T-helper 2 cell treated with Interferon-gamma antibody and Interleukin-4, amounts not matched to agents 5 μg/mL and 100 μg/mL, for 36 hours (primary cell): Measurements from ENCODE around the gene IFT80.

Experiments used
- DNase-seq: peaks from one replicate; pipeline ENCODE4 v3.0.0; 2021; ENCODE audit warnings: low spot score
- H3K27ac Mint-ChIP-seq: one replicate; pipeline ENCODE4 v1.8.0; 2021; ENCODE audit warnings: mild to moderate bottlenecking, mixed read lengths
- H3K27me3 Mint-ChIP-seq: one replicate; pipeline ENCODE4 v1.8.0; 2021; ENCODE audit warnings: low read depth, mixed read lengths
- H3K36me3 Mint-ChIP-seq: one replicate; pipeline ENCODE4 v1.8.0; 2021; ENCODE audit warnings: low read depth, mixed read lengths
- H3K4me1 Mint-ChIP-seq: one replicate; pipeline ENCODE4 v1.8.0; 2021; ENCODE audit warnings: low read depth, mixed read lengths
- H3K4me3 Mint-ChIP-seq: one replicate; pipeline ENCODE4 v1.8.0; 2022; ENCODE audit warnings: mild to moderate bottlenecking, moderate library complexity, mixed read lengths
- H3K9me3 Mint-ChIP-seq: one replicate; pipeline ENCODE4 v1.8.0; 2021; ENCODE audit warnings: mixed read lengths

Gene IFT80

DNA sequence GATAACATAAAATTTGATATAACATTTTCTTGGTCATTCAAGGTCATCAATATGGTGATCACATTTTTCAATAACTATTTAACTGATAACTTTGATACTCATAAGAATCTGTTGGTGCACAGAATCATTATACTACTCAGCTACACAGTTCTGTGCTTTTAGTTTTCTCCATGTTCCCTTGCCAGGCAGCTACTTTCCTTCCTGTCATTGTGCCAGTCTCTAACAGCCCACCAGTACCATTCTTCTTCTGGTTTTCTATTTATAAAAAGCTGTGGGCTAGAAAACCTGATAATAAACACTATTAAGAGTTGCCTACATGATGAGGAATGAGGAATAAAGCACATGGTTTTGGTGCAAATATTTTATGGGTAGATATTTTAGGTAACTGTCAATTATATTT, 96.2 kb downstream of the IFT80 start:
- Mint-ChIP-seq H3K27ac (no peak overlapping the region), H3K36me3 (peaks cover 2% of the 10 kb centered on the region), H3K4me3 (no peak overlapping the region), H3K27me3 (no peaks in the 10 kb centered on the region), H3K4me1 (no peaks in the 10 kb centered on the region), H3K9me3 (no peaks in the 10 kb centered on the region)
- no peak for DNase-seq

DNA sequence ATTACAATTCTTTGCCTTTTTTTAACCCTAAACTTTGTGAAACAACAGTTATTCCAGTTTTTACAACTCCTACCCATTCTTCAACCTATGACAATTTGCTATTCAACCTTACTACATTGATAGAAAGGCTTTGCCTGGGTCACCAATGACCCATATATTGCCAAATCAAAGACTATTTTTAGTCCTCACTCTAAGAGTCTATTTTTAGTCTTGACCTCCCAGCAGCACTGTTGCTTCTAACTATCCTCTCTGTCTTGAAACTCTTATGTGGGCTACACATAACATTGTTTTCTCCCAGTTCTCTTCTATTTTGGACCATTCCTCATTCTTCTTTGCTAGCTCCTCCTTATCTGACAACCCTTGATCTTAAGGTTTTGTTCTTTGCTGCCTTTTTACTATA, 102.4 kb downstream of the IFT80 start:
- no peaks in the 10 kb centered on the region for H3K9me3 Mint-ChIP-seq
- no peaks in the 10 kb centered on the region for H3K4me1 Mint-ChIP-seq
- no peaks in the 10 kb centered on the region for H3K27me3 Mint-ChIP-seq
- H3K4me3 Mint-ChIP-seq = no peak overlapping the region
- DNase-seq = no peak
- H3K27ac Mint-ChIP-seq = no peak overlapping the region
- H3K36me3 Mint-ChIP-seq = no peaks in the 10 kb centered on the region

DNA sequence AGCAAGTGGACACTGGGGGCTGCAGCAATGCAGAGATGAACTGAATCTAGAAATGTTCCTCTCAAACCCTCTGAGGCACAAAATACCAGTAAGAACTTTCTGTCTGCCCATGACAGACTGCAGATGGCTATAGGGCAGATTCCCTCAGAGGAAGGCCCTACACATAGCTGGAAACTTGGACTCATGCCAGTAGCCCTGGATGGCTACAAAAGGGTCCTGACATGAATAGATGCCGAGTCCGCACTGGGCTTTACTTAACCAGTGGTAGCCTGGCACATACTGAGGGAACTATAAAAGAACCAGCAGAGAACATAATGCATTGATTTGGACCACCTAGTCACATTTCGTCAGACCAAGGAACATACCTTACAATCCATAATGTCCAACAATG, 107.1 kb downstream of the IFT80 start:
- H3K36me3 Mint-ChIP-seq = no peaks in the 10 kb centered on the region
- no peak overlapping the region for H3K4me3 Mint-ChIP-seq
- DNase-seq = no peak
- no peaks in the 10 kb centered on the region for H3K27me3 Mint-ChIP-seq
- no peaks in the 10 kb centered on the region for H3K9me3 Mint-ChIP-seq
- H3K27ac Mint-ChIP-seq = no peak overlapping the region
- H3K4me1 Mint-ChIP-seq = no peaks in the 10 kb centered on the region

DNA sequence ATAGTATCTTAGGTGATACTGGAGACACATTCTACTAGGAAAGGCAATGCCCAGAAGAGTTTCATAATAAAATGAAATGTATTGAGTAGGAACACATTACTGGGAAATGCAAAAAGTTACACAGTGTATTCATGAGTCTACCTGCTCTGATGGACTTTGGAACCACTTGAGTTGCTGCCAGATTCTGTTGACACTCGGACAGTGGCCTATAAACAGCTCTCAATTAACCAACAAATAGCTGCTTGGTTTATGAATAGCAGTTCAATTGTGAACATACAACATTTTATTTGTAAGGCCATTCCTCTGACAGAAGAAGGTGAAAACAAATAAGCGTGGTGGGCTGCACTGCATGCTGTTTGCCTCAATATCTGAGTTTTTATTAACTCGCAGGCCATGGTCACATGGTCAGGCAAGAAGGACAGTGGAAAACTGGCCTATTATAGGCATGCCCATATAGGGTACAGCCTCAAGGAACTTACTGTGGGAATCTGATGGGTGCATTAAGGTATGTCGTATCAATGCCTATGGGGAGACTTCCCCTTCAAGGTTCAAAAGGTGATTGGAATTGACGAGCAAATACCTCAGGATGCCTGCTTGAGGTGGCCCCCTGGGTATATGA, 107.6 kb downstream of the IFT80 start:
- Mint-ChIP-seq H3K9me3 (no peaks in the 10 kb centered on the region), H3K36me3 (no peaks in the 10 kb centered on the region), H3K4me3 (no peak overlapping the region), H3K27ac (no peak overlapping the region), H3K4me1 (no peaks in the 10 kb centered on the region), H3K27me3 (no peaks in the 10 kb centered on the region)
- DNase-seq = no peak

DNA sequence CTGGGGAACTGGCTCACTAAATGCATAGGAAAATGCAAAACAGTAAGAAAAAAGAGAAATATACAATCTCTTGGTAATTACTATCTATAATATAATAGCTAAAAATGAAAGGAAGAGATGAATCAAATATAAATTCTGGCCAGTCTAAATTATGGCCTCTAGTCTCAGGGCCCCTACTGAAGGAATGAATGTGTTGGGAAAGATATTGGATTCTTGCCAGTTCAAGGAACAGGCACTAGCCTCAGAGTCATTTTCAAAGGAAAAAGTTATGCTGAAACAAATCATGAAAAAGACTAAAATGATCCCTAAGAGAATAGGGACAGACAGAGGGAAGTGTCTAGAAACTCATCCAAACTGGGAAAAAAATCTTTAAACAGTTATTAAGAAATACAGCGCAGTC, 111.4 kb downstream of the IFT80 start:
- no peak overlapping the region for H3K4me3 Mint-ChIP-seq
- no peaks in the 10 kb centered on the region for H3K27me3 Mint-ChIP-seq
- H3K27ac Mint-ChIP-seq = no peak overlapping the region
- DNase-seq = no peak
- no peaks in the 10 kb centered on the region for H3K9me3 Mint-ChIP-seq
- H3K4me1 Mint-ChIP-seq = no peaks in the 10 kb centered on the region
- no peaks in the 10 kb centered on the region for H3K36me3 Mint-ChIP-seq

DNA sequence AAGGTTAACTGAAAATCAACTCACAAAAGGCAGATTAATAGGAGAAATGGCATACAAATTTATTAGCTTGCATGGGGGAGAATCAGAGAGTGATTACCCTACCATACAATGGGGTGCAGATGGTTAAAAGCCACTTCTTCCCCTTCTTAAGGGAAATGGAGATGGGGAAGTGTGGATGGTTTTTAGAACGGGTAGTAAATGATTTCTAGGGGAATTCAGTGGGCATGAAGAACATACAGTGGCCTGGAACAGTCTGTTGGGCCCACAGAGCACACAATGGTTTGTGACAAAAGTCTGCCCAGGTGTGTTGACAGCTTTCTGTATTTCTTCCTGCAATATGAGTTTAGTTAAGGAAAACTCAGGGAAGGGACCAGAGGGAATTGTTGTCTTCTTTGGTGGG, 112.8 kb downstream of the IFT80 start:
- Mint-ChIP-seq H3K4me3 (no peak overlapping the region), H3K4me1 (no peaks in the 10 kb centered on the region), H3K9me3 (no peaks in the 10 kb centered on the region), H3K36me3 (no peaks in the 10 kb centered on the region), H3K27ac (no peak overlapping the region), H3K27me3 (no peaks in the 10 kb centered on the region)
- DNase-seq = no peak

DNA sequence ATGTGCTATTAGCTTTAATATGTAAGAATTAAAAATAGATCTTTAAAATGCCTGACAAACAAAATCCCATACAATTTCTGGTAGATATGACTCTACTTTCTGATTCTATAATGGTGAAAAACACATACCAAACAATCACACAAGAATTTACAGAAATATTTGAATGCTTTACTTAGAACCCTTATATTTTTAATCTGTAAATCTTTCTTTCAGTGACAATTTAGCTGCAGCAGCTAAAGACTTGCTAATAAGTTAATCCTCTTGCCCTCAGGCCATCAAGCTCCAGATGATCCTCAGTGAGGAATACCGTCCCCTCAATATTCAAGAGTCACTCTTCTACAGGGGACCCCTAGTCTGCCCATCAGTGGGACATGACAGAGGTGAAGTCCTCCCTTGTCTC, 118.2 kb downstream of the IFT80 start:
- Mint-ChIP-seq H3K9me3 (no peaks in the 10 kb centered on the region), H3K36me3 (peaks cover 5% of the 10 kb centered on the region), H3K27me3 (no peaks in the 10 kb centered on the region), H3K27ac (no peak overlapping the region), H3K4me3 (no peak overlapping the region), H3K4me1 (no peaks in the 10 kb centered on the region)
- no peak for DNase-seq

DNA sequence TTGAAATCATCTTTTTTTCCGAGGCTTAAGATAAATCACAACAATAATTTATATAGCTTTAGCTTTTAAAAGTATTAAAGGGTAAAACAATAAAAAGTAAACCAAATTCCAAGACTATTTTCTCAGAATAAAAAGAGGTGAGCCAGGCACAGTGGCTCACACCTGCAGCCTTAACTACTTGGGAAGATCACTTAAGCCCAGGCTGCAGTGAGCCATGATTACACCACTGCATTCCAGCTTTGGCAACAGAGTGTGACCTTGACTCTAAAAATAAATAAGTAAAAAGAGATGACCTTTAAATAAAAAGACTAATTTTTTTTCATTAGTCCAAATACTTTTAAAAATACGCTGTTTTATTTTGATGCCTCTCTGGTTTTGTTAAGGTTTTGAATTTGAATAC, 119.4 kb downstream of the IFT80 start:
- Mint-ChIP-seq H3K27ac (no peak overlapping the region), H3K9me3 (no peaks in the 10 kb centered on the region), H3K4me3 (no peak overlapping the region), H3K36me3 (peaks cover 5% of the 10 kb centered on the region), H3K4me1 (no peaks in the 10 kb centered on the region), H3K27me3 (no peaks in the 10 kb centered on the region)
- no peak for DNase-seq

DNA sequence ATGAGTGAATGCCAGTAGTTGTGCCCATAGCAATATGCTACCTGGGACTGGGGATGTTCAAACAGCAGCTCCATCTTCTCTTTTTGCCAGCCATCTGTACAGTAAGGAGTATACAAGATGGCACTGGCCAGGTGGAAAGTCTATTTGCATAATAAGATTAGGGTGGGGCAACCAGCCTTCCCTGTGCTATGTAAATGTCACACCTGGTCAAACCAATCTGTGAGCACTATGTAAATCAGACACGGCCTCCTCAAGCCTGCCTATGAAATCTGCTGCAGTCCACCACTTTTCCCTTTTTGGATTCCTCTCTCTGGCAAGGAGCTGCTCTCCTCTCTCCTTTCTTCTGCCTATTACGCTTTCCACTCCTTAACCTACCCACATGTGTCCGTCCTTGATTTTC, 120.8 kb downstream of the IFT80 start:
- Mint-ChIP-seq H3K9me3 (no peaks in the 10 kb centered on the region), H3K27me3 (no peaks in the 10 kb centered on the region), H3K4me1 (no peaks in the 10 kb centered on the region), H3K36me3 (peaks cover 7% of the 10 kb centered on the region), H3K4me3 (no peak overlapping the region), H3K27ac (no peak overlapping the region)
- no peak for DNase-seq

DNA sequence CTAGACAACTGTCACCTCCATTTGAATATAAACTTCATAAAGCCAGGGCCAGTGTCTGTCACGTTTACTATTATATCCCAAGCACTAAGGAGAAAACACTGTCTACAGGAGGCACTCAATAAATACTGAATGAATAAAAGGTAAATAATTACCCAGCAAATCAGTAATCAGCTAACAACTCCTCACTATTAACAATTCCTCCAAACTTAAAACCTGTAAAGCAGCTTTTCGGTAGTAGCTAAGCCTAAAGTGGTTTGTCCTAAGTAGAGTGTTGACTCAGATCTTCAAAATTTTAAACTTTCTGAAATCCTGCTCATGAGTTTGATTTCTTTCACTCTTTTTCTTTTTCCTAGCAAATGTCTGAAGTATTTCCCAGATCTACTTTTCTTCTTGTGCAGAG, 133.9 kb downstream of the IFT80 start:
- Mint-ChIP-seq H3K4me3 (no peak overlapping the region), H3K9me3 (no peaks in the 10 kb centered on the region), H3K4me1 (peaks cover 6% of the 10 kb centered on the region), H3K27ac (no peak overlapping the region), H3K27me3 (no peaks in the 10 kb centered on the region), H3K36me3 (no peaks in the 10 kb centered on the region)
- no peak for DNase-seq

DNA sequence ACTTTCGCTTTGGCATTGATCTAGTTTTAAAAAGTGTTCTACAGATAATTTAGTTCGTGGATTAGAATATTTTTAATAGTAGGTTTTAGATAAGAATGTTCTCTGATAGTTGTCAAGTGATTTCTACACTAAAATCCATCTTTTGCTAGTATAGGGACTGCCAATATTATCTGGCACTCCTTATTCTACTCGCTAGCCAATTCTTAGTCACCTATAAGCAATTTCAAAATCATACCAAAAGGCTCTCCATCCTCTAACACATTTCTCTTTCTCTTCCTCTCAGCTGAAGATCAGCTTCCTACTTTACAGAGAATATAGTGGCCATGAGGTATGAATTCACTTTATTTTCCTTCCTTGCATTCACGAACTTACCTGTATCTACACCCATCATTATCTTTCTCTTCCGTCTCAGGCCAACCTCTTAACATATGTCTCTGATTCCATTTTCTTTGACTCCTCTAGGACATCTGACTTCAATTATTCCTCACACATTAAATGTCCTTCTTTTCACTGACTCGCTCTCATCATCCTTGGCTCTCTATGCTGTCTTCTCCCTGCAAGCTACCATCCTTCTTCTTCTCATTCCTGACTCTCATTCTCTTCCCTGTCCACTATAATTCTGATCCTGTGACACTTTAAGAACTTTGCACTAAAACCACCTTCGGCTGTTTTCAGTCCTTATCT, 138.3 kb downstream of the IFT80 start:
- no peak overlapping the region for H3K4me3 Mint-ChIP-seq
- no peaks in the 10 kb centered on the region for H3K27me3 Mint-ChIP-seq
- no peaks in the 10 kb centered on the region for H3K9me3 Mint-ChIP-seq
- peaks cover 8% of the 10 kb centered on the region for H3K4me1 Mint-ChIP-seq
- no peaks in the 10 kb centered on the region for H3K36me3 Mint-ChIP-seq
- H3K27ac Mint-ChIP-seq = no peak overlapping the region
- DNase-seq = no peak

DNA sequence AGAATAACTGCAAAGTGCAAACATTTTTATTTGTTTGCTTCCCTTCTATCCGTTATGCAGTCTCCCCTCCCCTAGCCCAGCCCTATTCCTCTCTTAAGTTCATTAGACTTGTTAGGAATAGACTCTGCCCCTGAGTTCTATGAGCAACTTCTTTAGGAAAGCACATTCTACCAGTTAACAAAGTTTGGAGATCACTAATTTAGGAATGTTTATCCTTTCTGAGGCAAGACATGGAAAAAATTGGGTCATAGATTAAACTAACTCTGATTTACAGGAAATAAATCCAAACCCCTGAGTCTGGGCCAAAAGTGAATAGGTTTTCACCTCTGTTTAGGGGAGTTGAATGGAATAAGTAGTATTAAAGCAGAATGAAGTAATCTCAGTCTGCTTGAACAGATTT, 139.4 kb downstream of the IFT80 start:
- no peak overlapping the region for H3K27ac Mint-ChIP-seq
- peaks cover 8% of the 10 kb centered on the region for H3K4me1 Mint-ChIP-seq
- no peak for DNase-seq
- H3K9me3 Mint-ChIP-seq = no peaks in the 10 kb centered on the region
- no peaks in the 10 kb centered on the region for H3K27me3 Mint-ChIP-seq
- H3K4me3 Mint-ChIP-seq = no peak overlapping the region
- no peaks in the 10 kb centered on the region for H3K36me3 Mint-ChIP-seq

DNA sequence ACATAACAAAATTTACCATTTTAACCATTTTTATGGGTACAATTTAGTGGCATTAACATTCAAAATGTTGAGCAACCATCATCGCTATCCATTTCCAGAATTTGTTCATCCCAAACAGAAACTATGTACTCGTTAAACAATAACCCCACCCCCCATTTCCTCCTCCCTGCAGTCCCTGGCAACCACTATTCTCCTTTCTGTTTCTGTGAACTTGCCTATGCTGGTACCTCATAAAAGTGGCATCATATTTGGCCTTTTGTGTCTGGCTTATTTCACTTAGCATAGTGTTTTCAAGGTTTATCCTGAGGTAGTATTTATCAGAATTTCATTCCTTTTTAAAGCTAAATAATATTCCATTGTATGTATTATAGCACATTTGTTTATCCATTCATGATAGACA, 141.4 kb downstream of the IFT80 start:
- no peak for DNase-seq
- Mint-ChIP-seq H3K9me3 (no peaks in the 10 kb centered on the region), H3K36me3 (no peaks in the 10 kb centered on the region), H3K27me3 (no peaks in the 10 kb centered on the region), H3K27ac (no peak overlapping the region), H3K4me1 (peaks cover 8% of the 10 kb centered on the region), H3K4me3 (no peak overlapping the region)

DNA sequence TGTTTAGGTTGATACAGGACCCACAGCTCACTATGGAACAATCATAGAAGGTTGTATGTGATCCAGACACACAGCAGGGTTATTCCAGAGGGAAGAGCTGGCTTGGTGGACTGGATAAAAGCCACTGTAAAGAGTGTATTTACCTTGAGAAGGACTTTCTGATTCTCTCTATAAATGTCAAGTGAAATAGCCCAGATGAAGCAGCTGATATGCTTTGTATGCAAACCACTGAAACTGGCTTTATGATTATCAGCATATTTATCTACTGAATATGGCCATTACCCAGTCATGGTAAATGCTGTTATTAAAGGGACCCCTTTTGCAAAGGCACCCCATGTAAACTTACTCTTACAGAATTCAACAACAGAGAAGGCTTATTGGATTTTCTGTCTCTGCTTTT, 145.7 kb downstream of the IFT80 start:
- H3K27me3 Mint-ChIP-seq = peaks cover 15% of the 10 kb centered on the region
- no peaks in the 10 kb centered on the region for H3K9me3 Mint-ChIP-seq
- no peak overlapping the region for H3K27ac Mint-ChIP-seq
- H3K4me3 Mint-ChIP-seq = no peak overlapping the region
- no peaks in the 10 kb centered on the region for H3K36me3 Mint-ChIP-seq
- DNase-seq = no peak
- peaks cover 2% of the 10 kb centered on the region for H3K4me1 Mint-ChIP-seq

DNA sequence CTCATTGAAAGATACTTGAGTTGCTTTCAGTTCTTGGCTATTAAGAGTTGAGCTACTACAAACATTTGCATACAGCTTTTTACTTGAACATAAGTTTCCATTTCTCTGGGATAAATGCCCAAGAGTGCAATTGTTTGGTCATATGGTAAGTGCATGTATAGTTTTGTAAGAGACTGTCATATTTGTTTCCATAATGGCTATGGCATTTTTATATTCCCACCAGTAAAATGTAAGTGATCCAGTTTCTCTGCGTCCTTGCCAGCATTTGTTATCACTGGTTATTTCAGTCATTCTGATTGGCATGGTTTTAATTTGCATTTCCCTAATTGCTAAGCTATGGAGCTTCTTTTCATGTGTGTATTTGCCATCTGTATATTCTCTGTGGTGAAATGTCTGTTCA, 151.3 kb downstream of the IFT80 start:
- Mint-ChIP-seq H3K36me3 (no peaks in the 10 kb centered on the region), H3K27ac (no peak overlapping the region), H3K4me1 (no peaks in the 10 kb centered on the region), H3K4me3 (no peak overlapping the region), H3K27me3 (peaks cover 47% of the 10 kb centered on the region), H3K9me3 (no peaks in the 10 kb centered on the region)
- DNase-seq = no peak
